K562 (cell line): ENCODE results near the gene SLC35E2B.
"Not testable (repeated sequence)": the region's sequence is repeated elsewhere in the genome, so short reads cannot be mapped to it uniquely, and the experiment has no call there.

Experiments used
- CREBBP ChIP-seq: IDR thresholded peaks from one replicate; pipeline ENCODE4 v1.6.1; 2012; ENCODE audit warnings: low read depth, mild to moderate bottlenecking, control low read depth, inconsistent platforms, low read length
- YY1 ChIP-seq, 3 experiments: IDR thresholded peaks; 2 replicates each; pipeline ENCODE4 v1.6.1; 2011; ENCODE audit warnings: low read length in 2 of 3, mild to moderate bottlenecking in 2 of 3, moderate library complexity in 2 of 3, borderline replicate concordance in 1 of 3, control low read depth in 1 of 3, low read depth in 1 of 3; ENCODE audit not compliant: insufficient read depth in 3 of 3, insufficient replicate concordance in 2 of 3, control insufficient read depth in 1 of 3, insufficient read length in 1 of 3; ENCODE audit errors: extremely low read depth in 1 of 3

DNA sequence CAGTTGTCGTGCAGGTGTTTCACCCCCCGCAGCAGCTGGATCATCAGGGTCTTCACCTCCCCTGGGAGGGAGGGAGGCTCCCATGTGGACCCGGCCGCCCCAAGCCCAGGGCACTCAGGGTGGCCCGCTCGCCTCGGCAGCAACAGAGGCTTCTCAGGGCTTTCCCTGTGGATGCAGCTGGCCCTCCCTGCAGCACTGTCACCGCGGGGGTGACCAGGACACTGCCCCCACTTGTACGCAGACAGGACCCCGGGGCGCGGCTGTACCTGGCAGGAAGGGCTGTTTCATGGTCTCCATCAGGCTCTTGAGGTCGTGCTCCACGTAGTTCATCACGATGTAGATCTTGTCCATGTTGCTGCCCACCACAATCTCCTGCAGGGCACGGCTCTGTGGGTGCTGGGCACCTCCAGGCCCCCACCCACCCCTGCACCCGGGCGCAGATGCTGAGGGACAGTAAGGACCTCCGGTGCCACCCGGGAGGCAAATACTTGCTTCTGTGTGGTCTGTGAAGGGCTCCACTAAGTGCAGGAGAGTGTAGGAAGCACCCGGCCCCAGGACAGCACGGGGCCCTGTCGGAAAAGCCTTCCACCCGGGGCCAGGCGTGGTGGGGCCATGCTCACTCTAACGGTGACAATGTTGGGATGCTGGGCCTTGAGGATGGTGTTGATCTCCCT lies 11.8 kb upstream of the SLC35E2B start:
- not testable (repeated sequence) for TF ChIP-seq CREBBP; YY1 (IDR thresholded peaks at IDR 0.05; ENCODE audit: borderline replicate concordance in 1 of 3, control insufficient read depth in 1 of 3, extremely low read depth in 1 of 3, insufficient read depth in 3 of 3, insufficient read length in 1 of 3, insufficient replicate concordance in 2 of 3, low read depth in 1 of 3, low read length in 2 of 3)
